Measurements from ENCODE around the gene CCDC157.

Gene CCDC157

DNA sequence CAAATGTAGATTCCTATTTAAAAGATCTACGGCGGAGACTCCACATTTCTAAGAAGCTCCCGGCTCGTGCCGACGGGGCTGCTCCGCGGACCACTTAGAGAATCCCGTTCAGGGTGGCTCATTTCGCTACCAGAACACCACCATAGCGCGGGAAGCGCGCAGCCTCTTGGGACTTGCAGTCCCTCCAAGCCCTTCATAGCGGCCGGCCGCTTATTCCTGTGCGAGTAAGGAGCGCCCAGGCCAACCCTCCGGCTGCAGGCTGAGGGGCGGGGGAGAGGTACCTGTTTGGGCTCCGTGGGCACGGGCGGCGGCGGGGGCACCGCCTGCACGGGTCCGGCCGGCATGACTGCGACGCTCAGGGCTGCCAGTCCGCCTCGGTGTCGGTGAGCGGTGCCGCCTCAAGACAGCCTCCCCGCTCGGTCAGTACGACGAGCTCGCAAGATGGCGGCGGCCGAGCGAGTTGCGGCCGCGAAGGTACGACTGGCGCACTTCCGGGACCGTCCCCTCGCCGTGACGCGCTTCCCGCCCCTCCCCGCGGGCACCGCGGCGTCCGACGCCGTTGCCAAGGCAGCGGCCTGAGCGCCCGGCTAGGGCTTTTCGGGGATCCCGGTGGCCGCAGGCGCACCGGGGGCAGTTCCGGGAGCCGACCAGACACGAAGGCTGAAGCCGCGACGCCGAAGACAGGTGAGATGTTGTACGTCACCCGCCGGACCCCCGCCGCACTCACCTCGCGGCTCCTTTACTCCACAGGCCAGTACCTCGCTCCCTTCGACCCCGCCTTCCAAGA is at the start of gene CCDC157, which contains the start of gene SF3A1:
Gene CCDC157, plus strand, starts transcription at position 559 of the 787 bp plus-strand sequence. CDS start 8,994 bp downstream, outside the sequence.
Gene SF3A1, minus strand, starts transcription at position 446 of the 787 bp plus-strand sequence. Its CDS starts 102 bp downstream, at position 344.
- peak; percentile 87 for DNase-seq

- DNase-seq, result no peak
These were observed 49.7 kb upstream of the CCDC157 start for GRCh38 chr22:30307041-30307574.

DNA sequence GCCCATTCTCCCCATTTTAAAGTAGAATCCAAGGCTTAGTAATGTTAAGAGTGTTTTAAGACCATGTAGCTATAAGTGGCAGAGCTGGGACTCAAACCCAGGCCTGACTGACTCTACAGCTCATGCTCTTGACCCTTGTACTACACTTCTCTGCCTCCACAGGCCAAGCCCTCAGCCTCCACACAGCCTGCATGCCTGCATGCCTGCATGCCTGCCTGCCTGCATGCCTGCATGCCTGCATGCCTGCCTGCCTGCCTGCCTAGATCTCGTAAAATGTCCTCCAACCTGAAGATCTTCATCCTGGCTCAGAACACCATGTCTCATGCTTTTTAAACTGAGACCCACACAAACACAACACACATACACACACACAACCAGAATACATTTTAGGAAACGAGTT is 48.7 kb upstream of the CCDC157 start:
- DNase-seq, result no peak

GRCh38 chr22:30308518-30309230 is 48.1 kb upstream of the CCDC157 start:
- DNase-seq, result peak; percentile 18

- DNase-seq, result no peak
These were observed 46.7 kb upstream of the CCDC157 start for GRCh38 chr22:30309951-30310741.

DNA sequence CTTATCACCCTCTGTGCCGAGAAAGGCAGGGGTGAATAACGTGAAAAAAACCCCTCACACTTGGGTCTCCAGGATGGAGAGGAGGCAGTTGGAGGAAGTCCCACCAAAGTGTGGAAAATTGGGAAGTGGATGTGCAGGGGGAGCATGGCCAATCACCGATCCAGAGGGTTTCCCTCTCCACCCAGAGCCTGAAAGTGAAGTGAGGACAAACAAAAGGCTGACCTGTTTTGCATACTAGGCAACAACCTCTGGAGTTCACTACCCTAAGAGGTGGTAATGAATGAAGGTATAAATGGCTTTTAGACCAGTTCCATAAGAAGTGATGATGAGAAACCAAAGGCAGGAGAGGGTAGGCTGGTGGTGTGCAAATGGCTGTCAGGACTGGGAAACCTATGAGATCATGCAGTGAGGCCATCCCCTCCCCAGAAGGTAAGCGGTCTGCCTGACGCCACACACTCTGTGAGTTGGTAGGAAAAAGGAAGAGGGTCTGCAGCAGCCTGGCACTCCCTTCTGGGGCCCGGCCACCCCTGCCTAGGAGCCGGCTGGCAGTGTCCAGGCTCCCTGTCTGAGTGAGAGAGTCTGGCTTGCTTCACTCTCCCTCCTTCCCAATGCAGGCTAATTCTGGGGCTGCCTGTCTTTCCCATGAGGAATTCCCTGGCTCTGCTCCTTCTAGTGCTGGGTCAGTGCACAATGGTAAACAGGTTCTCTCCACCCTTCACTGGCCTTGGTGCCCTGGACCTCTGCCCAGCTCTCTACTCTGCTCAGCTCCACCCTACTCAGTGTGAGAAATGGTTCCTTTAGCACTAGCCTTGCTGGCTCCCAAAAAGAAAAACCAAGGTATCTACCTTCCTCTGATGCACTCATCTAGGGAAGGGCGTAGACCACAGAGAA is 45.7 kb upstream of the CCDC157 start:
- DNase-seq, result no peak

DNA sequence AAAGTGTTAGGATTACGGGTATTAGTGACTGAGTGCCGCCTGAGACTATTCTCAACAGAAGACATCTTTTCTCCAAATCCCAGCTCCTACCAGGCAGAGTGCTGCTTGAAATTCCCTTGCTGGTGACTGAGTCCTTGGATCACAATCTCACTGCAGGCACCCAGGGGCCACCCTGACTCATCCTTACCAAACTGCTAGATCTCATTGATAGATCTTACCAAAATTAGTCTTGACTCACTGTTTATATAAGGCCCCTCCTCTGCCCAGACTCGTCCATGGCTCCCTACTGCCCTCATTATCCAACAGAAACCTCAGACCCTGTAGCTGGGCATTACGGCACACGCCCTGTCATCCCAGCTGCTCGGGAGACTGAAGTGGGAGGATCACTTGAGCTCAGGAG is 44.8 kb upstream of the CCDC157 start:
- no peak for DNase-seq

- no peak for DNase-seq
These were observed 43.1 kb upstream of the CCDC157 start for GRCh38 chr22:30313527-30314363.

- peak; percentile 47 for DNase-seq
These were observed 41.9 kb upstream of the CCDC157 start for GRCh38 chr22:30314915-30315314.

- DNase-seq, result no peak
These were observed 40.7 kb upstream of the CCDC157 start for GRCh38 chr22:30315962-30316576.

- DNase-seq, result no peak
These were observed 39.0 kb upstream of the CCDC157 start for GRCh38 chr22:30317778-30318177.

DNA sequence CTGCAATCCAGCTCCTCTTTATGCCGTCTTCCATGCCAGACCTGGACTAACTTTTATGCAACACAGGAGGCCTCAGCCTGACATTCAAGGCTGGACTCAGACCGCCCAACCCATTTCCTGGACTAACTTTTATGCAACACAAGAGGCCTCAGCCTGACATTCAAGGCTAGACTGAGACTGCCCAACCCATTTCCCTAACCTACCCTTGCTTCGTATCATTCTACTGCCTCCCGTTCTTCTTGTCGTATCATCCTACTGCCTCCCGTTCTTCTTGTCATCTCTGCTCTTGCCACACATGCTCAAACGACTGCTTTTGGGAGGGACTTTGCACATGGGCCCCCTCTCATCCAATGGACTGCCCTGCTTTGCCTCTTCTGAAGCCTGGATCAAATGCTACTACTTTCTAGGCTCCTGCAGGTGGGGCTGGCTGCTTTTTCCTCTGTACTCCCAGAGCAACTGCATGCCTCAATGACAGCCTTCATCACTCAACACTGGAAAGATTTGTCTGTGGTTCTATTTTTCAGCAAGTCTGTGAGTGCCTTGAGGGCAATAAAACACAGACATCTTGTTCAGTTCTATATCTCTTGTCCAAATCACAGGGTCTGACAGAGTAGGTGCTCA is 37.9 kb upstream of the CCDC157 start:
- DNase-seq, result no peak

GRCh38 chr22:30320021-30320556 is 36.7 kb upstream of the CCDC157 start:
- DNase-seq, result no peak

DNA sequence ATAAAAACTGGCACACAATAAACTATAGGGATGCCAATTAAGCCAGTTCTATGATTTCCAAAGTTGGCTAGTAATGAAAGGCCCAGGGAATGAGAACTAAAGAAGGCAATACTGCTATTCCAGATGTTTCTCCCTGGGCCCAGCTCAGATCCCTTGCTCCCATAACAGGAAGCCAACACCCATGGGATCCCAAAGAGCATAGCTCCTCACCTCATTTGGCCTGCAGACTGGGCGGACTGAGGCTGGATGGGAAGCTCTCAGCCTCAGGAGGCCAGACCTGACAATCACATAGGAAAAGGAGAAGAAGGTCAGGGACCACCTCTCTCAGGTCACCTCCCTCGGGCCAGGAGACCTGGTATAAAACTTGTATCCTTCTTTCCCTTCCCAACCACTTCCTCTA is 35.3 kb upstream of the CCDC157 start:
- DNase-seq, result no peak

GRCh38 chr22:30323246-30323645 is 33.6 kb upstream of the CCDC157 start:
- DNase-seq, result no peak

DNA sequence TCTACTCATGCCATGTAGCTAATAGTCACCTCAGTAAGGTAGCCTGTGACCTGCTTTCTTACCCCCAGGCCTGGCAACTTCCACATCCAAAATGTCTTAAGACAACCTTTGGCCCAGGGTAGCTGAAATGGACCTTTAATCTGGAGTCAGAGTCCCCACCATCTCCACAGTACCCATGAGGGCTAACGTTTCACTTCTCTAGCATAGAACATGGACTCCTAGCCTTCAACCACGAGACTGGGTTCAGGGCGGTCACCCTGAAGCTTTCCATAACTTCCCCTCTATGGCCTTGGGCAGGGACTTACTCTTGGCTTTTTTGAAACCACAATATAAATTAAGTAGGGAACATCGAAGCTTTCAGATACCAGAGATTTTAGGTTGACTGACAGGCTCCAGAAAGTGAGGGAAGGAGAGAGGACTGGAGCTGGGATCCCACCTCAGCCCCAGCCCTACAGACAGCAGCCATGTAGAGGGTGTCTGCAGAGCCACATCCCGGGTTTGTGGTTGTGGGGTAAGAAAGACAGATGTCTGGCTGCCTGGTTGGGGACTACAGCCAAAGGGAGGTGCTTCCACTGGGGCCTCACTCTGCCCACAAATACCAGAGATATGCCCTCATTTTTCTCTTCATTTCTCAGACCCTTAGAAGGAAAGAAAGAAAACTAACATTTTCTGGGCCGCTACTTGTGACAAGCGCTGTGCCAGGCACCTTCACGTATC is 32.6 kb upstream of the CCDC157 start:
- DNase-seq, result no peak

- no peak for DNase-seq
These were observed 31.6 kb upstream of the CCDC157 start for GRCh38 chr22:30325065-30325720.

DNA sequence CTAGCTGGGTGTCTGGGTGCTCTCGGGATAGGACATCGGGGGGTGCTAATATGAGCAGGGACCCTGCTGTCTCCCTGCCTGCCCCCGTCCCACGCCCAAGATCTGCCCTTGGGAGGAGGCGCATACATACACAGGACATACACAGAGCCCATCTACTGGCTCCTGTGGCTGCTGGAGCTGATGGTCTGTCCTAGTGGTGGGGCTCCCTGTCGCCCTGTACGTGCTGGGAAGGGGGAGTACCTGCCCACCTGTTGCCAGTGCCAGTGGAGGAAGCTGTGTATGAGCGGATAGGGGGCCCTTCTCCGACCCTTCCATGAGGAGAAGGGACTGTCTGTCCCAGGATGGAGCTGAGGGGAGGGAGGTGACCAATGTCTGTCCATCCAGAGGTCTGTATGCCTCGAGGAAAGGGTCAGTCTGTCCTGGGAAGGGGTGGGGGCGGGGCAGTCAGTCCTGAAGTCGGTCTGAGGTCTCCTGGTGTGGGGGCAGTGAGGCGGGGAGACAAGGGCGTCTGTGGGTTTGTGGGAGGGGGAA is 31.0 kb upstream of the CCDC157 start:
- DNase-seq, result no peak

All from stimulated activated CD4-positive, alpha-beta T cell treated with anti-CD3 and anti-CD28 coated beads, Interleukin-4, amount 100 ng/mL, for 1 hour (primary cell).